Lower leg skin (tissue), 3 donors: ENCODE data around the gene MAGI3.

Experiments
- POLR2A ChIP-seq, 2 donors: fragments of 450-650 bp; IDR thresholded peaks; one replicate each; pipeline ENCODE4 v1.6.1; 2016 to 2017; ENCODE audit warnings: antibody characterized with exemption in 2 of 2, mild to moderate bottlenecking in 1 of 2, moderate library complexity in 1 of 2
- TF ChIP-seq, protein P1 (sequence below), 3 donors: fragments of 450-650 bp; IDR thresholded peaks; one replicate each; pipeline ENCODE4 v1.5.1; 2016; ENCODE audit warnings: antibody characterized with exemption in 3 of 3, mild to moderate bottlenecking in 3 of 3, moderate library complexity in 2 of 3

DNA sequence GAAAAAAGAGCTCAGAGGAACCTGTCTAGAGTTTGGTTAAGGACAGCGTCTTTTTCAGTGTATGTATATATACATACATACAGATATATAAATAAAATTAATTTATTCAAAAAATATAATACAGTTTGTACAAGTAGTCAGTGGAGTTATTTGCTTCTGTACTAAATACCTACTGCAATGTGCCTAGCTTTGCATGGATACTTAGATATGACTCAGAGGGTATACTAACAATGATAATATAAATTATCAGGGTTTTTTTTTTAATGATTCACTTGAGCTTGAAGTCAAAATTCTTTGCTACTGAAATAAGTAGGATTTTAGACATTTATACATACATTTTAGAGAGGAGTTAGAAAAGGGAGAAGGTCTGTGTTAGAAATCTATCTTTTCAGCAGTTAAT is 251.1 kb downstream of the MAGI3 start:
- TF ChIP-seq, protein P1, sequence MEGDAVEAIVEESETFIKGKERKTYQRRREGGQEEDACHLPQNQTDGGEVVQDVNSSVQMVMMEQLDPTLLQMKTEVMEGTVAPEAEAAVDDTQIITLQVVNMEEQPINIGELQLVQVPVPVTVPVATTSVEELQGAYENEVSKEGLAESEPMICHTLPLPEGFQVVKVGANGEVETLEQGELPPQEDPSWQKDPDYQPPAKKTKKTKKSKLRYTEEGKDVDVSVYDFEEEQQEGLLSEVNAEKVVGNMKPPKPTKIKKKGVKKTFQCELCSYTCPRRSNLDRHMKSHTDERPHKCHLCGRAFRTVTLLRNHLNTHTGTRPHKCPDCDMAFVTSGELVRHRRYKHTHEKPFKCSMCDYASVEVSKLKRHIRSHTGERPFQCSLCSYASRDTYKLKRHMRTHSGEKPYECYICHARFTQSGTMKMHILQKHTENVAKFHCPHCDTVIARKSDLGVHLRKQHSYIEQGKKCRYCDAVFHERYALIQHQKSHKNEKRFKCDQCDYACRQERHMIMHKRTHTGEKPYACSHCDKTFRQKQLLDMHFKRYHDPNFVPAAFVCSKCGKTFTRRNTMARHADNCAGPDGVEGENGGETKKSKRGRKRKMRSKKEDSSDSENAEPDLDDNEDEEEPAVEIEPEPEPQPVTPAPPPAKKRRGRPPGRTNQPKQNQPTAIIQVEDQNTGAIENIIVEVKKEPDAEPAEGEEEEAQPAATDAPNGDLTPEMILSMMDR (IDR thresholded peaks at IDR 0.05), result no peak
- no peak for TF ChIP-seq POLR2A (IDR thresholded peaks at IDR 0.05)
